NCI-H2107 (cell line): Measurements from ENCODE around the gene IFITM5.

Experiments used
- DNase-seq: peaks from one replicate; lab custom pipeline; 2025; lab: John Stamatoyannopoulos, UW

The IFITM5 gene

DNA sequence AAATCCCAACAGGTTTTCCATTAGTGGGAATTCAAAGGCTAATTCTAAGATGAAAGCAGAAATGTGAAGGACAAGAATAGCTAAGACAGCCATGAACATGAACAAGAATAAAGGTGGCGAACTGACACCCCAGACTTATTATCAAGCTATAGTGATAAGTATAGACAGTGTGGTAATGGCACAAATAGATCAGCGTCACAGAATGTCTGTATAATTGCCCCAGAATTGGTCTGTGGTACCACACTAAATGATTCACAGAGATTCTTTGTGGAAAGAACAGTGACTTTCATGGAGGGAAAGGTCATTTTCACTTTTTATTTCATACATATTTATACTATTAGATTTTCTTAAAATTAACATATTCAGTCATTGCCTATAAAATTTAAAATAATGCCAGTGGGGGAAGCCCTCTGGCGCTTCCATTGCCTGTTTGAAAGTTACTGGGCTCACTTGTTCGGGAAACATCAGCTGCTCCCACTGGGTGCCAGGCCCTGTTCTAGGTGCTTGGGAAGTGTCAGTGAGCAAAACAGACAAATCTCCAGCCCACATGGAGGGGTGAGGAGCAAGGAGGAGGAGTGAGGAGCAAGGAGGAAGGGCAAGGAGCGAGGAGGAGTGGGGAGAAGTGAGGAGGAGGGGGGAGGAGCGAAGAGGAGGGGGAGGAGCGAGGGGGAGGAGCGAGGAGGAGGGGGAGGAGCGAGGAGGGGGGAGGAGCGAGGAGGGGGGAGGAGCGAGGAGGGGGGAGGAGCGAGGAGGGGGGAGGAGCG is 32.5 kb downstream of the IFITM5 start:
- DNase-seq: no peak

DNA sequence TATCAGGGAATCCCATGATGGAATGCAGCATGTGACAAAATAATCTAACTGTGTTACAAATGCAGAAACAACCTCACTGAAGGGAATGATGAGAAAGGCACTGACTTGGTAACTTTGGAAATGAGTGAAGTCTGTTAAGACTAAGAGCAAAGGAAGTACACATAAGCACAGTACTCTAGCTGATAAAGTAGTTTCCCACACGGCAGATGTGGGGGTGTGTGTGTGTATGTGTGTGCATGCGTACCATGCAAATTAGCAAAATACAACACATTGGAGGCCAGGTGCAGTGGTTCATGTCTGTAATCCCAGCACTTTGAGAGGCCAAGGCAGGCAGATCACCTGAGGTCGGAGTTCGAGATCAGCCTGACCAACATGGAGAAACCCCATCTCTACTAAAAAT is 37.7 kb downstream of the IFITM5 start:
- no peak for DNase-seq

DNA sequence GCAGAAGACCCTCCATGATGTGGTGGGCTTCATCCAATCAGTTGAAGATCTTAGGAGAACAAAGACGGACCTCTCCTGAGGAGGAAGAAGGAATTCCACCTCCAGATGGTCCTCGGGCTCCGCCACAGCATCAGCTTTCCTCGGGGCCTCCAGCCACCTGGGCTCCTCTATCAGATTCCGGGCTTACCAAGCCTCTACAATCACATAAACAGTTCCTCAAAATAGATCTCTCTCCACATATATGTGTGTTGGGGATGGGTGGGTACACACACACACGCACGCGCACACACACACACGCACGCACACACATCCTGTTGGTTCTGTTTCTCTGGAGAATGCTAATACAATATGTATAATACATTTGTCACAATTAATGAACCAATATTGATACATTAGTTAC is 39.9 kb downstream of the IFITM5 start:
- DNase-seq: no peak

DNA sequence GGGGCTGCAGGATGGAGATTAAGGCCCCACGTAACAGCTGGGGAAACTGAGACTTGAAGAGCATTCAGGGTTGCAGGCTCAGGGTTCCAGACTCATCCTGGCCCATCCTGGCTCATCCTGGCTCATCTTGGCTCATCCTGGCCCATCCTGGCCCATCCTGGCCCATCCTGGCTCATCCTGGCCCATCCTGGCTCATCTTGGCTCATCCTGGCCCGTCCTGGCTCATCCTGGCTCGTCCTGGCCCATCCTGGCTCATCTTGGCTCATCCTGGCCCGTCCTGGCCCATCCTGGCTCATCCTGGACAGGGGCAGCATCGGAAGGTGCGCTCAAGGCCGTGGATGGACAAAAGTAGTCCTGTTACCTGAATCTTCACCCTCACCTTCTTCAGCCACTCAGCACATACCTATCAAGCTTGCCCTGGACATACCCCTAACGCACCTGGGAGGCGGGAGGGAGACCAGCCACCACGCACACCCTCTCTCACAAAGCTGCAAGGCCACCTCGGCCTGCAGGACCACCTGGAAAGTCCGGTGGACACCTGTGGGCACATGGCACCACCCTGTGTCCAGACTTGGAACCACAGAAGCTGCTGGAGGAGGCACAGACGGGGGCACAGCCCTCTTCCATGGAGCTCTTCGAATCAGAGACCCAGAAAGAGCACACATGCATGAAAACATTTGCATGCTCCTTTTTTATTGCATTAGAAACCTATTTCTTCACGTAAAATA is 41.4 kb downstream of the IFITM5 start:
- no peak for DNase-seq

DNA sequence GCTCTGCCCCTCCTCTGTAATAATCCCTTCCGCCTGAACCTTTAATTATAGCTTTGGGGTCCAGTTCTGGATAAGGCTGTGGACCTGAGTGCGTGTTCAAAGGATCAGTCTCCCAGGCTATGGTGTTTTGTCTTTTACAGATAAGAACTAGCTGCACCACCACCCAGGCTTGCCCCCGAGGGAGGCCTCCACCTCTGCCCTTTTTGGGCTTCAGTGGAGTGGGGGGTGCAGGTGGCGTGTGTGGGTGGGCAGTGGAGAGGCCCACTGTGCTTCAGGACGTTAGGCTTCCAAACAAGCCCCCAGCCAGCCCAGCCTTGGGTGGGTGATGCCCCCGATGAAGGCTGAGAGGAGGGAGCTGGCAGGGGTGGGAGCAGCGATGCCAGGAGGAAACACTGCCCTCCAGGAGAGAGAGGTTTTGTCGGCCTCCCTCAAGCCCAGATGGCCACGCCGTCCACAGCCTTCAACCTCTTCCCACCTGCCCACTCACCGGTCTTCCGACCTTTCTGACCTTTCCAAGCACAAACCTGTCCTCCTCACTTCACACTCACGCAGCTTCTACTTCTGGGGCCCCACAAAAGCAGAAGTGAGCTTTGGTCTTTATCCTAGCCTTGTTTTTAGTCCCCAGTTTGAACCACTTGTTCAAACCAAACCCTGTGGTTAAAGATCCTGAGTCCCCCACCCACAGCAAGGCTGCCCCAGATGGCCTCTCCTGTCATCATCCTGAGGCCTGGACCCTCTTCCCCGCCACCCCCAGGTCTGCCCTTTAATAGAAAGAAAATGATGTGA is 42.2 kb downstream of the IFITM5 start:
- DNase-seq: no peak

DNA sequence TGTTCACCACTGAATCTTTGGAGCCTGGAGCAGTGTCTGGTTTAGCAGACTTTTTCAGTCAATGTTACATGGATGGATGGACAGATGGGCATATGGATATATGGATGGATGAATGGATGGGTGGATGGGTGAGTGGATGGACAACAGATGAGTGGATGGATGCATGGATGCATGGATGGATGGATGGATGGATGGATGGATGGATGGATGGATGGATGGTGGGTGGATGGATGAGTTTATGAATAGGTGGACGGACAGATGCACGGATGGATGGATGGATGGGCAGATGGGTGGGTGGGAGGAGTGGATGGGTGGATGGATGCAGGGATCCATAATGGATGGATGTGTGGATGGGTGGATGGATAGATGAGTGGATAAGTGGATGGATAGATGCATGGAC is 43.5 kb downstream of the IFITM5 start:
- DNase-seq: no peak

DNA sequence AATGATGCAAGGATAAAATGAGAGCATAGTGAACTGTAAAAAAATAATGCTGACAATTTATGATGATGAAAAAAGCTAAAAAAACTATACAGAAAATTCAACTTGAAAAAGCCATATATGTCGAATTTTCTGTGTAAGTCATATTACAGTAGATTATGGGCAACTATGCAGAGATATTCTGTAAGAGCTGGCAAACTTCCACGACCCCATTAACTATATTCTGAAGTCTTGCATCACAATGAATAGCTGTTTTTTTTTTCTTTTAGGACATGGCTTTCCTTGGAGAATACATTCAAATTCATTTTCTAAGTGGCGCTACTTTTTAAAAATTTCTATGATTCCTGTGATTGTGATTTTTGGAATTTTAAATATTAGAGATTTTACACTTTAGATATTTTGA is 44.1 kb downstream of the IFITM5 start:
- DNase-seq: no peak

DNA sequence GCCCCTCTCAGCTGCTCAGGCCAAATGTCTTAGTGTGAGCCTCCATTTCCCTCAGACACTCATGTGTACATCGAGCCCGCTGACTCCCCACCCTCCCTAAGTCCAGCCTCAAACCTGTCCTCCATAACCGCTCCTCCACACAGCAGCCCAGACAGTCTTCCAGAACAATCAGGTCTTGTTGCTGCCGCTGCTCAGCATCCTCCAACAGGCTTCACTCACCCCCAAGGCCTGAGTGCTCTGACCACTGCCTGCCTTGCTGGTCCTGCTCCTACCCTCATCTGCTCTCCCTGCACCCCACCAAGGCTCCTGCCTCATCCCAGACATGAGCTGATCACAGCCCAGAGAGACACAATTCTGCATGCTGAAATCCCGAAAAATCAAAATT is 45.4 kb downstream of the IFITM5 start:
- no peak for DNase-seq

DNA sequence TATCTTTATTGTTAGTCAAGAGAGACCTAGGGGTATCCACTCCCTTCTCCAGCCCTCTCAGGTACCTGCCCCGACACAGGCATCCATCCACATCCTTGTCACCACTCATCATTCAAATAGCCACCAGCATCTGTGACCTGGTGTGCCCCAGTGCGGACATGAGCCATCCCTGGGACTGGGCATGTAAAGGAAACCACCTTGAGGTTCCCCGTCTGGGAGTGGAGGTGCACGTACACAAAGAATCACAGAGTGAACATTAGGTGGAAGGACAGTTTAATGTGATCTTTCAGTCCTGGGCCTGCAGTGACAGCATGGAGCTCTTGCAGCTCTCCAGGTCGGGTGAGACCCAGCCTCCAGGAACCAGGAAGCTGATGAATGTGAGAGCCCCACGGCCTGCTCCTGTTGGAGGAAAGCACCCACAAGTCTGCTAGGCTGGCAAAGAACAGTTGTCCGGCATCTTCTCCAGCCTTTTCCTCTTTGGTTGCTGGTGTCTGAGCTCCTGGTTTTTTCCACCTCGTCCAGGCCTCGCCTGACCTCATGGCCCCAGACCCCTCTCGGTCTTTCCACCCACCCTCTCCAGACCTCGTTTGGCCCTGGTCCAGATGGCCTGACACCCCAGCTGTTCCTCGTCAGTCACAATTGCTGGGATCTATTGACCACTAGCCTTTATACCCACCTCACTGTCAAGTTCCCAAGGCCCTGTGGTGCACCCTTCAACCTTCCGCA is 46.0 kb downstream of the IFITM5 start:
- DNase-seq: no peak

DNA sequence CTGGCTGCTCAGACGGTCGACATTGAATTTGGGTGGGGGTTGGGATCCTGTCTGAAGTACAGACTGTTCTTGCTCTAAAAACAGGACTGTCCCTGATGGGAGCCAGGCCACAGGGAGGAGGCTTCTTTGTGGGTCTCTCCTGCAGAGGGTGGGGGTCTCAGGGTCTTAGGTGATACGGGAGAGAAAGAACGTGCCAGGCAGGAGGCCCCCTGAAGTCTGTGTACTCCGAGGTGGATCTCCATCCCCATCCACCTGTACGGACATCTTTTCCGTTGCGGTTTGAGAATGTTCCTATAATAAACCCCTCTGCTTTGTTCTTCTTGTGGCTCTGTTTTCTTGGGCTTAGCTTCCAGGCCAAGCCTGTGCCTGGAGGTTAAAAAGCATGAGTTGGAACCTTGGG is 46.7 kb downstream of the IFITM5 start:
- no peak for DNase-seq

DNA sequence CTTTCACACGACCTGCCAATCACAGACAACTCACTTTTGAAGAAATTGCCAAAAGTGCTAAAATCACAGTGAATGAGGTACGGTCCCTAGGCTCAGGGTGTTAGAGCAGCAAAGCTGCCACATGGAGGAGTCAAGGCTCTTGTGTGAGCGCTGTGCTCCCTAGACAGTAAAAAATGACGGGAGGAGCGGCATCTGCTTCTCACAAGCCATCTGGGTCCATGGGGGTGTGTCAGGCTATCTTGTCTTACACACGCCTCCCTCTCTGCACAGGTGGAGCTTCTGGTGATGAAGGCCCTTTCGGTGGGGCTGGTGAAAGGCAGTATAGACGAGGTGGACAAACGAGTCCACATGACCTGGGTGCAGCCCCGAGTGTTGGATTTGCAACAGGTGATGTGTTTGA is 47.8 kb downstream of the IFITM5 start:
- no peak for DNase-seq

DNA sequence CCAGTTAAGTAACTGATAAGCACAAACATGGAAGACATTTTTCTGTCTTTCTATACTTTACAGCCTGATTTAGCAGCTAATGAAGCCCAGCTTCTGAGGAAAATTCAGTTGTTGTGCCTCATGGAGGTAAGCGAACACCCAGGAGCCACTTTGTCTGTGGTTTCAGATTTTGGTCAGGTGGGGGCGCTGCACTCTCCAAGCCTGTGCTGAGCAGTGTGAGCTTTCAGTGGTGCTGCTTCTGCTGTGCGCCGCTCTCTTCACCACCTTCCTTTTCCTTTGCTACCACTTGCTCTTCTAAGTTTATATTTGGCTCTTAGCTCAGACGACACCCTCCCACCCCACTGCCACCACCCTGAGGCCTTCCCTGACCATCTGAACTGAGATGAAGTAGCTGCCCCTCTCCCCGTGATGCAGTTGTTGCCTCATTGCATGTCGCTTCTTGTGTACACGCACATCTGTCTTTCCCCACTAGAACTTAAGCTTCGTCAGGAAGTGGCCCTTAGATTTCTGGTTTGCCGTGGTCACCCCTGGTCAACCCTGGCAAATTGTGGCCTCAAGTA is 48.5 kb downstream of the IFITM5 start:
- peak; percentile 25 for DNase-seq

DNA sequence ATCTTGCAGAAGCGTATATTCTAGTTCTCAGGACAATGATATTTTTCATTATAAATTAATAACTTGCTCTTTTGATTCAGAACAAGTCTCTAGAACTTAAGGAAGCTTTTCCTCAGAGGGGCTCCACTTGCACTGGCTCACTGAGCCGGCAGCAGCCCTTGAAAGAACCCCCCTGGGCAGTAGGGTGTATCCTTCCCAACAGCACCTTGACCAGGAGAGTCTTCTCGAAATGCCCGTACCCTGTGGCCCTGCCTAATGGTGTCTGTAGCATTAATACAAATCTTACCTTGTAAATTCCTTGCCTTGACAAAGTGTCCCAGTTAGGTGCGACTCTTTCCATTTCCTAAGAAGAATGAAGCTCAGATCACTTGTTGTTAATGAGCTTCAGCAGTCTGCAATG is 49.1 kb downstream of the IFITM5 start:
- no peak for DNase-seq

DNA sequence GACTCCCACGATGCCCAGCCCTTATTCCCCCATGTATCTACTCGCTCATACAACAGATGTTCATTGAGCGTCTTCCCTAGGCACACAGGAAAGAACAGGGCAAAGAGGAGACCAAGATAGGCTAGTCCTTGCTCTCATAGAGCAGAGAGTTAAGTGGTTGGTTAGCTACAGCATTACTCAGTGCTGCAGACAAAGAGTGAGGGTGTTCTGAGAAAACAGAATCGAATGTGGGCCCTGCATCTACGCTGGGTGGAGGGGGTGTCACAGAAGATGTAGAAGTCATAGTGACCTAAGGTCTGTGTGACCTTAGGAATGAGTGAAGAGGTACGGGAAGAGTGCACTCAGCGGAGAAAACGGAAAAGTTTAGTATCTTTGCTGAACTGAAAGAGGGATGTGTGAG is 50.3 kb downstream of the IFITM5 start:
- DNase-seq: no peak
